Measurements from ENCODE around the gene PRDM1. TPM values are rescaled to one million over a fixed set of nuclear protein-coding genes. Genes with fewer than 3 reads are reported as not detected.

PRDM1 gene
- total and polyA plus RNA-seq, 10 donors: 2.2 to 63.7 (median 42.3) TPM

GRCh38 chr6:106120006-106120405 is 33.9 kb downstream of the PRDM1 start:
- no peak overlapping the region for H3K27ac ChIP-seq
- no peak for DNase-seq
- intact Hi-C loops (cut with DNase I; ENCODE audit: low total_unique reads): no loop called here

DNA sequence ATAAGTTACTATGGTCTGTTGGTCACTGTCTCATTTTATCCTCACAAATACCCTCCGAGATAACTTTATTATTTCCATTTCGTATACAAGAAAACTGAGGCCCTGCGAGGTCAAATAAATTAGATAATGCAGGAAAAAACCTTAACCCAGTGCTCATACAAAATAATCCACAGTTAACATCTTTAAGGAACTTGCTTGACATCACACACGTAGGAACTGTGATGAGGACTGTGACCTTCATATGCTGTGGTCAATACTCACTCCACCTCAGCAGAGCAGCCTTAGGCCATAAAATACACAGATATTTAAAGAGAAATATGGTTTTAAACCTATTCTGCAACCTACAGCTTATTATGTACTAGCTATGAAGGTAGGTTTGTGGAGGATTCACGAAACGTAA is 34.3 kb downstream of the PRDM1 start:
- no peak overlapping the region for H3K4me3 ChIP-seq
- H3K27ac ChIP-seq: no peak overlapping the region
- 91 to 96% (median 93%) methylated on average over 6 of the region's 6 CpGs for WGBS, 5 donors
- H3K9me3 ChIP-seq: no peaks in the 10 kb centered on the region
- H3K36me3 ChIP-seq: no peaks in the 10 kb centered on the region
- TF ChIP-seq, protein P1, sequence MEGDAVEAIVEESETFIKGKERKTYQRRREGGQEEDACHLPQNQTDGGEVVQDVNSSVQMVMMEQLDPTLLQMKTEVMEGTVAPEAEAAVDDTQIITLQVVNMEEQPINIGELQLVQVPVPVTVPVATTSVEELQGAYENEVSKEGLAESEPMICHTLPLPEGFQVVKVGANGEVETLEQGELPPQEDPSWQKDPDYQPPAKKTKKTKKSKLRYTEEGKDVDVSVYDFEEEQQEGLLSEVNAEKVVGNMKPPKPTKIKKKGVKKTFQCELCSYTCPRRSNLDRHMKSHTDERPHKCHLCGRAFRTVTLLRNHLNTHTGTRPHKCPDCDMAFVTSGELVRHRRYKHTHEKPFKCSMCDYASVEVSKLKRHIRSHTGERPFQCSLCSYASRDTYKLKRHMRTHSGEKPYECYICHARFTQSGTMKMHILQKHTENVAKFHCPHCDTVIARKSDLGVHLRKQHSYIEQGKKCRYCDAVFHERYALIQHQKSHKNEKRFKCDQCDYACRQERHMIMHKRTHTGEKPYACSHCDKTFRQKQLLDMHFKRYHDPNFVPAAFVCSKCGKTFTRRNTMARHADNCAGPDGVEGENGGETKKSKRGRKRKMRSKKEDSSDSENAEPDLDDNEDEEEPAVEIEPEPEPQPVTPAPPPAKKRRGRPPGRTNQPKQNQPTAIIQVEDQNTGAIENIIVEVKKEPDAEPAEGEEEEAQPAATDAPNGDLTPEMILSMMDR (IDR thresholded peaks at IDR 0.05 in 8 of 11, conservative IDR thresholded peaks at IDR 0.05 in 3 of 11): no peak
- TF ChIP-seq POLR2A (IDR thresholded peaks at IDR 0.05) (no peak), POLR2AphosphoS5 (IDR thresholded peaks at IDR 0.05) (no peak)
- H3K27me3 ChIP-seq (replicated peaks in 1 of 7): no peaks in the 10 kb centered on the region
- no peak for DNase-seq
- intact Hi-C loops (cut with DNase I; ENCODE audit: low total_unique reads): no loop called here
- H3K4me1 ChIP-seq: peaks cover 0 to 40% (median 16%) of the 10 kb centered on the region in 6 donors

More at GRCh38 chr6:106120006-106120405, 33.9 kb downstream of the PRDM1 start:
- TF ChIP-seq, protein P1 (IDR thresholded peaks at IDR 0.05 in 8 of 11, conservative IDR thresholded peaks at IDR 0.05 in 3 of 11): no peak
- no peak for TF ChIP-seq POLR2AphosphoS5 (IDR thresholded peaks at IDR 0.05)
- no peak for TF ChIP-seq POLR2A (IDR thresholded peaks at IDR 0.05)
- H3K4me1 ChIP-seq: peaks cover 0 to 40% (median 15%) of the 10 kb centered on the region in 6 donors
- no peaks in the 10 kb centered on the region for H3K9me3 ChIP-seq
- peaks cover 0 to 1% (median 0%) of the 10 kb centered on the region in 7 donors for H3K27me3 ChIP-seq (replicated peaks in 1 of 7)
- H3K36me3 ChIP-seq: no peaks in the 10 kb centered on the region
- H3K4me3 ChIP-seq: no peak overlapping the region
- 86 to 90% (median 87%) methylated on average over 2 of the region's 2 CpGs for WGBS, 5 donors

GRCh38 chr6:106122306-106122918 is 36.3 kb downstream of the PRDM1 start:
- TF ChIP-seq POLR2AphosphoS5 (IDR thresholded peaks at IDR 0.05): no peak
- no peak for TF ChIP-seq POLR2A (IDR thresholded peaks at IDR 0.05)
- TF ChIP-seq, protein P1 (IDR thresholded peaks at IDR 0.05 in 8 of 11, conservative IDR thresholded peaks at IDR 0.05 in 3 of 11): no peak
- 69 to 79% (median 77%) methylated on average over 6 of the region's 6 CpGs for WGBS, 5 donors

DNA sequence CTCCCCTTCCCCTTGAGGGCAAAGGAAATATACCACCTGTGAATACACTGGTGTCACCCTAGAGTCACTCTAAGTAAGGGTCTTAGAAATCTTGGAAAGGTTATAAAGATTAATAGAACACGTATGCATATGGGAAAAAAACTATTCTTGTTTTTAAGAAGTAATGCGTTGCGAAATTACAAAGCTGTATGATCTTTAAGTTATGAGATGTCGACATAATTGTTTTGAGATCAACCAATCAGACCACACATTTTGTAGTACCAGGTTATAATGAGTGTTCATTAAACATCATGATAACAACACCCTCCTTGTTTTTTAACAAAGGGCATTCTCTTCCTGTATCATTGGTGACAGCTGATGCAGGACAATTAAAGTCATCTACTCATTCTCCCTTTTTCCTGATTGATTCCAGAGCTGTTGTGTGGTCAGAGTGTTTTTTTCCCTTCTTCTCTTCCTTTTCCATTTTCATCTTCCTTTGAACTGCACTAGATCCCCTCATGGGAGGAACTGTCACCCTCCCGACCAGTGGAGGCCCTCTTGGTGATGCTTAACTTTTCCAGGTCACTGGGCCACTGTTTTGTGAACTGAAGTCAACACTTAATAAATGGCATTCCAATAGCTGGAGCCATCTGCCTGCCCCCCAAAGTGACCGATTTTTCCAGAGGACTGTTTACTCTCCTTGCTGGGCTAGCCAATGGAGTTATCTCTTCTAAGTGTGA is 37.0 kb downstream of the PRDM1 start:
- intact Hi-C loops (cut with DNase I; ENCODE audit: low total_unique reads): no loop called here
- Histone ChIP-seq H3K27ac (no peak overlapping the region), H3K9me3 (no peaks in the 10 kb centered on the region), H3K4me3 (no peak overlapping the region), H3K36me3 (no peaks in the 10 kb centered on the region), H3K4me1 (peaks cover 0 to 24% (median 6%) of the 10 kb centered on the region in 6 donors), H3K27me3 (replicated peaks in 1 of 7) (no peaks in the 10 kb centered on the region)
- DNase-seq: no peak
- 75 to 87% (median 78%) methylated on average over 6 of the region's 6 CpGs for WGBS, 5 donors
- no peak for TF ChIP-seq POLR2A (IDR thresholded peaks at IDR 0.05)
- TF ChIP-seq, protein P1 (IDR thresholded peaks at IDR 0.05 in 8 of 11, conservative IDR thresholded peaks at IDR 0.05 in 3 of 11): no peak
- TF ChIP-seq POLR2AphosphoS5 (IDR thresholded peaks at IDR 0.05): no peak

More at GRCh38 chr6:106122306-106122918, 36.3 kb downstream of the PRDM1 start:
- Histone ChIP-seq H3K27me3 (replicated peaks in 1 of 7) (no peaks in the 10 kb centered on the region), H3K4me3 (no peak overlapping the region), H3K4me1 (peaks cover 0 to 31% (median 11%) of the 10 kb centered on the region in 6 donors), H3K27ac (no peak overlapping the region), H3K36me3 (no peaks in the 10 kb centered on the region), H3K9me3 (no peaks in the 10 kb centered on the region)
- intact Hi-C loops (cut with DNase I; ENCODE audit: low total_unique reads): no loop called here
- DNase-seq: no peak
